HG03025 (cell line): ENCODE results near the gene MFAP5.

Source experiments
- ATAC-seq: cut with Tn5 transposase; IDR thresholded peaks from one replicate; pipeline ENCODE4 v1.9.1; 2021; ENCODE audit warnings: mild to moderate bottlenecking, moderate library complexity; ENCODE audit not compliant: unreplicated experiment, low FRiP score

MFAP5 gene

GRCh38 chr12:8662593-8662992 lies at the start of gene MFAP5:
Gene MFAP5, minus strand, starts transcription at chr12:8662826. Its CDS starts 722 bp downstream, at chr12:8662104.
- no peak for ATAC-seq

GRCh38 chr12:8709124-8709830 lies 46.7 kb upstream of the MFAP5 start:
- no peak for ATAC-seq

GRCh38 chr12:8702159-8702558 lies 39.5 kb upstream of the MFAP5 start:
- no peak for ATAC-seq

- ATAC-seq = no peak
Observed at GRCh38 chr12:8701046-8701660, 38.5 kb upstream of the MFAP5 start.

- no peak for ATAC-seq
Observed at GRCh38 chr12:8699714-8700113, 37.1 kb upstream of the MFAP5 start.

GRCh38 chr12:8698879-8699278 lies 36.3 kb upstream of the MFAP5 start:
- no peak for ATAC-seq

GRCh38 chr12:8698132-8698851 lies 35.7 kb upstream of the MFAP5 start:
- peak; percentile 51 for ATAC-seq

GRCh38 chr12:8697476-8698131 lies 35.0 kb upstream of the MFAP5 start, which contains the start of gene RIMKLB:
Gene RIMKLB, plus strand, starts transcription at chr12:8697991. Its CDS starts 15,876 bp downstream, at chr12:8713867.
- ATAC-seq = peak; percentile 78

- ATAC-seq = peak; percentile 18
Observed at GRCh38 chr12:8697120-8697475, 34.5 kb upstream of the MFAP5 start.

- ATAC-seq = no peak
Observed at GRCh38 chr12:8696442-8697090, 33.9 kb upstream of the MFAP5 start.

- no peak for ATAC-seq
Observed at GRCh38 chr12:8695116-8695515, 32.5 kb upstream of the MFAP5 start.

GRCh38 chr12:8692573-8692972 lies 29.9 kb upstream of the MFAP5 start:
- ATAC-seq = no peak

GRCh38 chr12:8689681-8690080 lies 27.1 kb upstream of the MFAP5 start:
- no peak for ATAC-seq

- no peak for ATAC-seq
Observed at GRCh38 chr12:8687846-8688601, 25.4 kb upstream of the MFAP5 start.

GRCh38 chr12:8685051-8685450 lies 22.4 kb upstream of the MFAP5 start:
- ATAC-seq = no peak

- ATAC-seq = no peak
Observed at GRCh38 chr12:8681129-8681884, 18.7 kb upstream of the MFAP5 start.

GRCh38 chr12:8680533-8680932 lies 17.9 kb upstream of the MFAP5 start:
- no peak for ATAC-seq

GRCh38 chr12:8678661-8679111 lies 16.1 kb upstream of the MFAP5 start:
- no peak for ATAC-seq

GRCh38 chr12:8677362-8677761 lies 14.7 kb upstream of the MFAP5 start:
- no peak for ATAC-seq
